HEK293 (cell line): ENCODE results near the gene FBXO45.
"Not testable (repeated sequence)": the region's sequence is repeated elsewhere in the genome, so short reads cannot be mapped to it uniquely, and the experiment has no call there.

Experiments
- CTCF ChIA-PET: fragments of 350-600 bp; formaldehyde crosslinking; extraction: SDS; loops from one replicate; lab custom pipeline; 2021; ENCODE audit warnings: antibody characterized with exemption; lab: Yijun Ruan, JAX
- POLR2A ChIA-PET: fragments of 300-600 bp; formaldehyde crosslinking; extraction: SDS; loops from one replicate; lab custom pipeline; 2020; ENCODE audit warnings: antibody characterized with exemption, inconsistent platforms; lab: Yijun Ruan, JAX
- H3K27ac ChIP-seq: fragments of 200-500 bp; sonication (Bioruptor generic); 2 replicates; pipeline ENCODE4 v1.5.1; 2014; ENCODE audit warnings: low read depth, low read length, control low read depth, inconsistent platforms; ENCODE audit errors: extremely low read depth
- H3K36me3 ChIP-seq, 2 experiments: fragments of 200-500 bp in 1 of 2; sonication (Bioruptor generic) in 1 of 2; 1 replicate in 1 of 2; 2 replicates in 1 of 2; pipeline ENCODE4 v1.5.1; 2014 to 2017; ENCODE audit warnings: inconsistent platforms in 2 of 2, low read length in 2 of 2; ENCODE audit not compliant: control insufficient read depth in 2 of 2, insufficient read depth in 1 of 2
- H3K4me1 ChIP-seq: fragments of 200-500 bp; sonication (Bioruptor generic); 2 replicates; pipeline ENCODE4 v1.5.1; 2014; ENCODE audit warnings: mild to moderate bottlenecking, low read length, inconsistent platforms; ENCODE audit not compliant: control insufficient read depth, insufficient read depth
- H3K4me3 ChIP-seq: 2 replicates; pipeline ENCODE4 v1.5.1; 2011; ENCODE audit warnings: low read depth, mild to moderate bottlenecking, control low read depth, low read length, moderate library complexity
- H3K9me3 ChIP-seq: fragments of 200-500 bp; sonication (Bioruptor generic); 2 replicates; pipeline ENCODE4 v1.5.1; 2014; ENCODE audit warnings: low read depth, low read length, inconsistent platforms; ENCODE audit not compliant: control insufficient read depth, insufficient read depth
- SCRT2 ChIP-seq: fragments of 450-650 bp; formaldehyde crosslinking; IDR thresholded peaks from 2 replicates; pipeline ENCODE4 v1.5.1; 2016; ENCODE audit warnings: missing biosample characterization, missing genetic modification characterization
- ZBTB17 ChIP-seq: fragments of 450-650 bp; formaldehyde crosslinking; IDR thresholded peaks from 2 replicates; pipeline ENCODE4 v1.5.1; 2016; ENCODE audit warnings: missing biosample characterization, missing genetic modification characterization
- ZBTB8A ChIP-seq: fragments of 450-650 bp; formaldehyde crosslinking; IDR thresholded peaks from 2 replicates; pipeline ENCODE4 v1.5.1; 2016; ENCODE audit warnings: missing biosample characterization, missing genetic modification characterization
- ZFP41 ChIP-seq: fragments of 450-650 bp; formaldehyde crosslinking; IDR thresholded peaks from 2 replicates; pipeline ENCODE4 v1.5.1; 2016; ENCODE audit warnings: missing biosample characterization, missing genetic modification characterization, borderline replicate concordance
- ZNF112 ChIP-seq: fragments of 450-650 bp; formaldehyde crosslinking; IDR thresholded peaks from 2 replicates; pipeline ENCODE4 v1.5.0; 2017; ENCODE audit warnings: missing biosample characterization, missing genetic modification characterization
- ZNF138 ChIP-seq: fragments of 450-650 bp; formaldehyde crosslinking; IDR thresholded peaks from 2 replicates; pipeline ENCODE4 v1.5.1; 2016; ENCODE audit warnings: missing biosample characterization, missing genetic modification characterization, borderline replicate concordance
- ZNF169 ChIP-seq: fragments of 450-650 bp; formaldehyde crosslinking; IDR thresholded peaks from 2 replicates; pipeline ENCODE4 v1.5.1; 2016; ENCODE audit warnings: missing biosample characterization, missing genetic modification characterization
- ZNF223 ChIP-seq: fragments of 450-650 bp; formaldehyde crosslinking; IDR thresholded peaks from 2 replicates; pipeline ENCODE4 v1.5.1; 2016; ENCODE audit warnings: missing biosample characterization, missing genetic modification characterization
- ZNF335 ChIP-seq: fragments of 450-650 bp; formaldehyde crosslinking; conservative IDR thresholded peaks from 2 replicates; pipeline ENCODE4 v1.5.1; 2016; ENCODE audit warnings: missing biosample characterization, missing genetic modification characterization
- ZNF341 ChIP-seq: fragments of 450-650 bp; formaldehyde crosslinking; IDR thresholded peaks from 2 replicates; pipeline ENCODE4; 2016; ENCODE audit warnings: low read depth, missing biosample characterization, missing genetic modification characterization
- ZNF404 ChIP-seq: fragments of 450-650 bp; formaldehyde crosslinking; IDR thresholded peaks from 2 replicates; pipeline ENCODE4 v1.5.1; 2017; ENCODE audit warnings: missing biosample characterization, missing genetic modification characterization
- ZNF426 ChIP-seq: fragments of 450-650 bp; formaldehyde crosslinking; IDR thresholded peaks from 2 replicates; pipeline ENCODE4 v1.5.1; 2017; ENCODE audit warnings: missing biosample characterization, missing genetic modification characterization, mild to moderate bottlenecking, inconsistent platforms, moderate library complexity
- ZNF510 ChIP-seq: fragments of 450-650 bp; formaldehyde crosslinking; IDR thresholded peaks from 2 replicates; pipeline ENCODE4 v1.5.1; 2018; ENCODE audit warnings: mild to moderate bottlenecking, missing genetic modification characterization, missing biosample characterization; ENCODE audit not compliant: insufficient replicate concordance
- ZNF530 ChIP-seq: fragments of 450-650 bp; formaldehyde crosslinking; IDR thresholded peaks from 2 replicates; pipeline ENCODE4 v1.5.1; 2016; ENCODE audit warnings: low read depth, missing biosample characterization, missing genetic modification characterization
- ZNF600 ChIP-seq: fragments of 450-650 bp; formaldehyde crosslinking; IDR thresholded peaks from 2 replicates; pipeline ENCODE4 v1.5.1; 2016; ENCODE audit warnings: missing biosample characterization, missing genetic modification characterization
- ZNF623 ChIP-seq: fragments of 450-650 bp; formaldehyde crosslinking; IDR thresholded peaks from 2 replicates; pipeline ENCODE4 v1.5.1; 2016; ENCODE audit warnings: missing biosample characterization, missing genetic modification characterization
- ZNF660 ChIP-seq: fragments of 450-650 bp; IDR thresholded peaks from 2 replicates; pipeline ENCODE4 v1.5.1; 2018; ENCODE audit warnings: missing biosample characterization, mild to moderate bottlenecking, missing genetic modification characterization
- ZNF747 ChIP-seq: fragments of 450-650 bp; formaldehyde crosslinking; IDR thresholded peaks from 2 replicates; pipeline ENCODE4 v1.5.1; 2016; ENCODE audit warnings: missing biosample characterization, missing genetic modification characterization
- ZSCAN30 ChIP-seq: fragments of 450-650 bp; IDR thresholded peaks from 2 replicates; pipeline ENCODE4 v1.5.1; 2018; ENCODE audit warnings: missing biosample characterization, mild to moderate bottlenecking, missing genetic modification characterization, moderate library complexity
- TF ChIP-seq, protein P1 (sequence below): fragments of 450-650 bp; formaldehyde crosslinking; IDR thresholded peaks from 2 replicates; pipeline ENCODE4 v1.5.1; 2017; ENCODE audit warnings: missing biosample characterization, missing genetic modification characterization
- TF ChIP-seq, protein P2 (sequence below): fragments of 450-650 bp; formaldehyde crosslinking; IDR thresholded peaks from 2 replicates; pipeline ENCODE4 v1.5.1; 2016; ENCODE audit warnings: missing biosample characterization, missing genetic modification characterization
- TF ChIP-seq, protein P3 (sequence below): fragments of 450-650 bp; formaldehyde crosslinking; IDR thresholded peaks from 2 replicates; pipeline ENCODE4 v1.5.1; 2017; ENCODE audit warnings: missing biosample characterization, missing genetic modification characterization
- TF ChIP-seq, protein P4 (sequence below): fragments of 450-650 bp; formaldehyde crosslinking; IDR thresholded peaks from 2 replicates; pipeline ENCODE4 v1.5.1; 2016; ENCODE audit warnings: missing biosample characterization, missing genetic modification characterization

Gene FBXO45

DNA sequence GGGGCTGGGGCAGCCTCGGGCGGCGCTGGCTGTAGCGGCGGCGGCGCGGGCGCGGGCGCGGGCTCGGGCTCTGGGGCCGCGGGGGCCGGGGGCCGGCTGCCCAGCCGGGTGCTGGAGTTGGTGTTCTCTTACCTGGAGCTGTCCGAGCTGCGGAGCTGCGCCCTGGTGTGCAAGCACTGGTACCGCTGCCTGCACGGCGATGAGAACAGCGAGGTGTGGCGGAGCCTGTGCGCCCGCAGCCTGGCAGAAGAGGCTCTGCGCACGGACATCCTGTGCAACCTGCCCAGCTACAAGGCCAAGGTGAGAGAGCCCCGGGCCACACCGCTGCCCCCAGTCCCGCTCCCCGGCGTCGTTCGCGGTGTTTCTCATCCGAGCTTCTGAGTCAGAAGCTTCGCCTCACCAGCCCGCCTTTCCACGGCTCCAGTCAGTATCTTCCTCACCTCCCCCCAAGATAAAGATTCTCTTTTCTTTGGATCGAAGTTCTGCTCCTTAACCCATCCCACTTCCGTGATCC, 600 bp downstream of the FBXO45 start (continued):
- TF ChIP-seq, protein P1, sequence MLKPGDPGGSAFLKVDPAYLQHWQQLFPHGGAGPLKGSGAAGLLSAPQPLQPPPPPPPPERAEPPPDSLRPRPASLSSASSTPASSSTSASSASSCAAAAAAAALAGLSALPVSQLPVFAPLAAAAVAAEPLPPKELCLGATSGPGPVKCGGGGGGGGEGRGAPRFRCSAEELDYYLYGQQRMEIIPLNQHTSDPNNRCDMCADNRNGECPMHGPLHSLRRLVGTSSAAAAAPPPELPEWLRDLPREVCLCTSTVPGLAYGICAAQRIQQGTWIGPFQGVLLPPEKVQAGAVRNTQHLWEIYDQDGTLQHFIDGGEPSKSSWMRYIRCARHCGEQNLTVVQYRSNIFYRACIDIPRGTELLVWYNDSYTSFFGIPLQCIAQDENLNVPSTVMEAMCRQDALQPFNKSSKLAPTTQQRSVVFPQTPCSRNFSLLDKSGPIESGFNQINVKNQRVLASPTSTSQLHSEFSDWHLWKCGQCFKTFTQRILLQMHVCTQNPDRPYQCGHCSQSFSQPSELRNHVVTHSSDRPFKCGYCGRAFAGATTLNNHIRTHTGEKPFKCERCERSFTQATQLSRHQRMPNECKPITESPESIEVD (tag by site-specific recombination), result no peak
- TF ChIP-seq, protein P2, sequence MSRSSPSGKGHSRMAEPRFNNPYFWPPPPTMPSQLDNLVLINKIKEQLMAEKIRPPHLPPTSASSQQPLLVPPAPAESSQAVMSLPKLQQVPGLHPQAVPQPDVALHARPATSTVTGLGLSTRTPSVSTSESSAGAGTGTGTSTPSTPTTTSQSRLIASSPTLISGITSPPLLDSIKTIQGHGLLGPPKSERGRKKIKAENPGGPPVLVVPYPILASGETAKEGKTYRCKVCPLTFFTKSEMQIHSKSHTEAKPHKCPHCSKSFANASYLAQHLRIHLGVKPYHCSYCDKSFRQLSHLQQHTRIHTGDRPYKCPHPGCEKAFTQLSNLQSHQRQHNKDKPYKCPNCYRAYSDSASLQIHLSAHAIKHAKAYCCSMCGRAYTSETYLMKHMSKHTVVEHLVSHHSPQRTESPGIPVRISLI (tag by site-specific recombination), result no peak
- TF ChIP-seq ZNF112 (tag by site-specific recombination), result no peak
- no peak for TF ChIP-seq ZFP41
- peak; percentile 38; the same call in 1 of the 2 replicates for TF ChIP-seq ZNF341 (tag by site-specific recombination)
- TF ChIP-seq ZNF138, result no peak
- TF ChIP-seq SCRT2 (tag by site-specific recombination), result no peak
- TF ChIP-seq ZSCAN30 (tag by site-specific recombination), result no peak
- no peak; the same call in 1 of the 2 replicates for TF ChIP-seq ZBTB8A (tag by site-specific recombination)
- TF ChIP-seq, protein P3, sequence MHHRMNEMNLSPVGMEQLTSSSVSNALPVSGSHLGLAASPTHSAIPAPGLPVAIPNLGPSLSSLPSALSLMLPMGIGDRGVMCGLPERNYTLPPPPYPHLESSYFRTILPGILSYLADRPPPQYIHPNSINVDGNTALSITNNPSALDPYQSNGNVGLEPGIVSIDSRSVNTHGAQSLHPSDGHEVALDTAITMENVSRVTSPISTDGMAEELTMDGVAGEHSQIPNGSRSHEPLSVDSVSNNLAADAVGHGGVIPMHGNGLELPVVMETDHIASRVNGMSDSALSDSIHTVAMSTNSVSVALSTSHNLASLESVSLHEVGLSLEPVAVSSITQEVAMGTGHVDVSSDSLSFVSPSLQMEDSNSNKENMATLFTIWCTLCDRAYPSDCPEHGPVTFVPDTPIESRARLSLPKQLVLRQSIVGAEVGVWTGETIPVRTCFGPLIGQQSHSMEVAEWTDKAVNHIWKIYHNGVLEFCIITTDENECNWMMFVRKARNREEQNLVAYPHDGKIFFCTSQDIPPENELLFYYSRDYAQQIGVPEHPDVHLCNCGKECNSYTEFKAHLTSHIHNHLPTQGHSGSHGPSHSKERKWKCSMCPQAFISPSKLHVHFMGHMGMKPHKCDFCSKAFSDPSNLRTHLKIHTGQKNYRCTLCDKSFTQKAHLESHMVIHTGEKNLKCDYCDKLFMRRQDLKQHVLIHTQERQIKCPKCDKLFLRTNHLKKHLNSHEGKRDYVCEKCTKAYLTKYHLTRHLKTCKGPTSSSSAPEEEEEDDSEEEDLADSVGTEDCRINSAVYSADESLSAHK (tag by site-specific recombination), result no peak
- TF ChIP-seq ZNF510 (tag by site-specific recombination), result no peak
- no peak for TF ChIP-seq ZNF747 (tag by site-specific recombination)
- TF ChIP-seq ZNF223 (tag by site-specific recombination), result no peak
- TF ChIP-seq ZNF623, result no peak
- no peak for TF ChIP-seq ZNF426 (tag by site-specific recombination)
- TF ChIP-seq ZBTB17 (tag by site-specific recombination), result peak; percentile 68
- no peak for TF ChIP-seq ZNF530 (tag by site-specific recombination)
- 0 out of 2 replicates have a peak, but pooled peaks have one; percentile 12 for TF ChIP-seq ZNF600 (tag by site-specific recombination)
- peak; percentile 52; the same call in 1 of the 2 replicates for TF ChIP-seq ZNF335 (tag by site-specific recombination)
- no peak for TF ChIP-seq ZNF169 (tag by site-specific recombination)

DNA sequence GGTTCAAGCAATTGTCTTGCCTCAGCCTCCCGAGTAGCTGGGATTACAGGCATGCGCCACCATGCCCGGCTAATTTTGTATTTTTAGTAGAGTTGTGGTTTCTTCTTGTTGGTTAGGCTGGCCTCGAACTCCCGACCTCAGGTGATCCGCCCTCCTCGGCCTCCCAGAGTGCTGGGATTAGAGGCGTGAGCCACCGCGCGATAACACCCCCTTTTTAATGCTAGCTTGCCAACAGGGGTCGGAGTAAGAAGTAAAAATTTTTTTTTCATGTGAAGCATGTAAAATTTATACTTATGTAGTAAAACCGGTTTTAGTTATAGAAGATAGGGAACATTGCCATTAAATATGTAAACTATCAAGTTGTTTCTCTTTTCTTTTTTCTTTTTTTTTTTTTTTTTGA, 1.9 kb downstream of the FBXO45 start:
- H3K27ac ChIP-seq, H3K9me3 ChIP-seq, H3K4me3 ChIP-seq, H3K36me3 ChIP-seq, POLR2A ChIA-PET, H3K4me1 ChIP-seq: not testable (repeated sequence)
- CTCF ChIA-PET, result interaction anchor here (0.6 kb wide), 1 partner anchor 1114 kb away, joined by 3 read pairs; no protein-coding TSS in a partner anchor

DNA sequence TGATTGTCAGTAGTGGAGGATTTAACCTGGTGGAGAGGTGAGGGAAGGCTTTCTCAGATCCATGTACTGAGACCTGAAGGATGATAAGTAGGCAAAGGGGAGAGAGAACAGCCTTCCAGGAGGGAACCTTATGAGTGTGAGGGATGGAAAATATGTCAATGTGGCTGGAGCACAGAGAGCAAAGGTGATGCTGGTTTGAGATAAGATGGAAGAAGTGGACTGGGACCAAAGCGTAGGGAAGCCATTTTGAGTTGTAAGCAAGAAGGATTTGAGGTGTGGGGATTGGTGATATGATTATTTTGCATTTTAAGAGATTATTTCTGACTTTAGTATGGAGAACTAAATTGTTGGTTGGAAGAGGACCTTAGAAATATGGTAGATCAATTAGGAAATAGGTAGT, 3.9 kb downstream of the FBXO45 start:
- ChIA-PET POLR2A (no interaction called here), CTCF (no interaction called here)
- no peaks in the 10 kb centered on the region for H3K4me1 ChIP-seq

More for the DNA sequence above, 3.9 kb downstream of the FBXO45 start:
- Histone ChIP-seq H3K36me3 (peaks cover 0 to 7% of the 10 kb centered on the region in 2 experiments; a peak in 2 of 3 replicates), H3K9me3 (no peaks in the 10 kb centered on the region), H3K27ac (no peak overlapping the region), H3K4me3 (no peak overlapping the region)
- TF ChIP-seq ZNF660 (no peak), ZNF404 (no peak)
- TF ChIP-seq, protein P4, sequence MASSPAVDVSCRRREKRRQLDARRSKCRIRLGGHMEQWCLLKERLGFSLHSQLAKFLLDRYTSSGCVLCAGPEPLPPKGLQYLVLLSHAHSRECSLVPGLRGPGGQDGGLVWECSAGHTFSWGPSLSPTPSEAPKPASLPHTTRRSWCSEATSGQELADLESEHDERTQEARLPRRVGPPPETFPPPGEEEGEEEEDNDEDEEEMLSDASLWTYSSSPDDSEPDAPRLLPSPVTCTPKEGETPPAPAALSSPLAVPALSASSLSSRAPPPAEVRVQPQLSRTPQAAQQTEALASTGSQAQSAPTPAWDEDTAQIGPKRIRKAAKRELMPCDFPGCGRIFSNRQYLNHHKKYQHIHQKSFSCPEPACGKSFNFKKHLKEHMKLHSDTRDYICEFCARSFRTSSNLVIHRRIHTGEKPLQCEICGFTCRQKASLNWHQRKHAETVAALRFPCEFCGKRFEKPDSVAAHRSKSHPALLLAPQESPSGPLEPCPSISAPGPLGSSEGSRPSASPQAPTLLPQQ (tag by site-specific recombination), result no peak
- TF ChIP-seq, all 188 proteins: peak for 0
